Measurements from ENCODE around the gene ZMIZ1.

ZMIZ1 gene

GRCh38 chr10:79269969-79270368, 201.2 kb downstream of the ZMIZ1 start:
- Histone ChIP-seq H2BK5ac (ENCODE audit: low read depth, low read length, poor library complexity, severe bottlenecking) (no peak overlapping the region), H3K27me3 (ENCODE audit: control insufficient read depth in 1 of 2, insufficient read depth in 1 of 2, low read length in 2 of 2) (no peaks in the 10 kb centered on the region), H2BK12ac (ENCODE audit: low read length in 2 of 2) (peak overlapping the region in 1 of 2 experiments; percentile 17), H3K4ac (ENCODE audit: low read depth in 1 of 2, low read length in 2 of 2) (no peak overlapping the region), H3K18ac (ENCODE audit: low read depth in 1 of 2, low read length in 2 of 2) (peak overlapping the region in 1 of 2 experiments; percentile 95), H3K14ac (ENCODE audit: low read length in 2 of 2) (peak overlapping the region in 1 of 2 experiments; percentile 13), H4K91ac (ENCODE audit: low read length) (no peak overlapping the region), H3K4me3 (ENCODE audit: insufficient read depth in 1 of 2, low read depth in 1 of 2, low read length in 2 of 2) (no peak overlapping the region), H3K36me3 (ENCODE audit: control insufficient read depth in 1 of 2, insufficient read depth in 2 of 2, low read depth in 1 of 2, low read length in 2 of 2) (peaks cover 28 to 82% of the 10 kb centered on the region in 2 experiments), H2BK120ac (ENCODE audit: low read depth, low read length) (no peak overlapping the region), H3K23ac (ENCODE audit: low read length in 2 of 2) (peak overlapping the region in 1 of 2 experiments; percentile 29), H2AK5ac (ENCODE audit: low read length, severe bottlenecking) (no peak overlapping the region), H2AFZ (ENCODE audit: low read depth, low read length) (no peak overlapping the region), H3K9ac (ENCODE audit: low read length) (no peak overlapping the region), H3K4me2 (ENCODE audit: low read length, poor library complexity, severe bottlenecking) (no peak overlapping the region), H2BK15ac (ENCODE audit: low read depth, poor library complexity, severe bottlenecking) (no peak overlapping the region), H3K79me1 (replicated peaks; ENCODE audit: low read length, poor library complexity, severe bottlenecking) (peaks cover 51% of the 10 kb centered on the region), H4K8ac (ENCODE audit: low read length) (peak overlapping the region; percentile 1), H3K9me3 (ENCODE audit: control insufficient read depth, low read length) (no peaks in the 10 kb centered on the region), H3K27ac (ENCODE audit: low read length, poor library complexity, severe bottlenecking) (no peak overlapping the region), H3K4me1 (ENCODE audit: control insufficient read depth, insufficient read depth, low read depth, low read length) (peaks cover 58% of the 10 kb centered on the region)
- no peak for DNase-seq
- 96% methylated on average over 7 of the region's 7 CpGs for WGBS

GRCh38 chr10:79270466-79271246, 201.9 kb downstream of the ZMIZ1 start:
- Histone ChIP-seq H3K9ac (ENCODE audit: low read length) (no peak overlapping the region), H3K36me3 (ENCODE audit: control insufficient read depth in 1 of 2, insufficient read depth in 2 of 2, low read depth in 1 of 2, low read length in 2 of 2) (peaks cover 28 to 84% of the 10 kb centered on the region in 2 experiments), H3K4ac (ENCODE audit: low read depth in 1 of 2, low read length in 2 of 2) (no peak overlapping the region), H2BK12ac (ENCODE audit: low read length in 2 of 2) (peak overlapping the region in 1 of 2 experiments; percentile 67), H3K79me1 (replicated peaks; ENCODE audit: low read length, poor library complexity, severe bottlenecking) (peaks cover 55% of the 10 kb centered on the region), H2BK15ac (ENCODE audit: low read depth, poor library complexity, severe bottlenecking) (no peak overlapping the region), H2AK5ac (ENCODE audit: low read length, severe bottlenecking) (no peak overlapping the region), H3K14ac (ENCODE audit: low read length in 2 of 2) (no peak overlapping the region), H4K91ac (ENCODE audit: low read length) (no peak overlapping the region), H2BK5ac (ENCODE audit: low read depth, low read length, poor library complexity, severe bottlenecking) (no peak overlapping the region), H3K18ac (ENCODE audit: low read depth in 1 of 2, low read length in 2 of 2) (peak overlapping the region; percentile 26 to 49), H3K23ac (ENCODE audit: low read length in 2 of 2) (no peak overlapping the region), H3K4me2 (ENCODE audit: low read length, poor library complexity, severe bottlenecking) (no peak overlapping the region), H3K4me1 (ENCODE audit: control insufficient read depth, insufficient read depth, low read depth, low read length) (peaks cover 57% of the 10 kb centered on the region), H3K27me3 (ENCODE audit: control insufficient read depth in 1 of 2, insufficient read depth in 1 of 2, low read length in 2 of 2) (no peaks in the 10 kb centered on the region), H4K8ac (ENCODE audit: low read length) (peak overlapping the region; percentile 31), H2AFZ (ENCODE audit: low read depth, low read length) (no peak overlapping the region), H3K9me3 (ENCODE audit: control insufficient read depth, low read length) (no peaks in the 10 kb centered on the region), H3K27ac (ENCODE audit: low read length, poor library complexity, severe bottlenecking) (no peak overlapping the region), H2BK120ac (ENCODE audit: low read depth, low read length) (no peak overlapping the region), H3K4me3 (ENCODE audit: insufficient read depth in 1 of 2, low read depth in 1 of 2, low read length in 2 of 2) (no peak overlapping the region)
- 67% methylated on average over 16 of the region's 16 CpGs for WGBS
- DNase-seq: peak; percentile 46

GRCh38 chr10:79272353-79272752, 203.6 kb downstream of the ZMIZ1 start:
- H3K9me3 ChIP-seq (ENCODE audit: control insufficient read depth, low read length): no peaks in the 10 kb centered on the region
- H3K23ac ChIP-seq (ENCODE audit: low read length in 2 of 2): no peak overlapping the region
- H3K4ac ChIP-seq (ENCODE audit: low read depth in 1 of 2, low read length in 2 of 2): peak overlapping the region in 1 of 2 experiments; percentile 62
- H3K4me1 ChIP-seq (ENCODE audit: control insufficient read depth, insufficient read depth, low read depth, low read length): peaks cover 54% of the 10 kb centered on the region
- H4K8ac ChIP-seq (ENCODE audit: low read length): no peak overlapping the region
- no peak overlapping the region for H3K27ac ChIP-seq (ENCODE audit: low read length, poor library complexity, severe bottlenecking)
- H2BK12ac ChIP-seq (ENCODE audit: low read length in 2 of 2): no peak overlapping the region
- H3K4me2 ChIP-seq (ENCODE audit: low read length, poor library complexity, severe bottlenecking): no peak overlapping the region
- WGBS: 90% methylated on average over 13 of the region's 13 CpGs
- H3K9ac ChIP-seq (ENCODE audit: low read length): no peak overlapping the region
- peaks cover 68% of the 10 kb centered on the region for H3K79me1 ChIP-seq (replicated peaks; ENCODE audit: low read length, poor library complexity, severe bottlenecking)
- H2BK5ac ChIP-seq (ENCODE audit: low read depth, low read length, poor library complexity, severe bottlenecking): no peak overlapping the region
- no peak overlapping the region for H2BK15ac ChIP-seq (ENCODE audit: low read depth, poor library complexity, severe bottlenecking)
- H3K14ac ChIP-seq (ENCODE audit: low read length in 2 of 2): no peak overlapping the region
- no peak overlapping the region for H2BK120ac ChIP-seq (ENCODE audit: low read depth, low read length)
- no peaks in the 10 kb centered on the region for H3K27me3 ChIP-seq (ENCODE audit: control insufficient read depth in 1 of 2, insufficient read depth in 1 of 2, low read length in 2 of 2)
- peaks cover 41 to 92% of the 10 kb centered on the region in 2 experiments for H3K36me3 ChIP-seq (ENCODE audit: control insufficient read depth in 1 of 2, insufficient read depth in 2 of 2, low read depth in 1 of 2, low read length in 2 of 2)
- H2AFZ ChIP-seq (ENCODE audit: low read depth, low read length): no peak overlapping the region
- no peak for DNase-seq
- H2AK5ac ChIP-seq (ENCODE audit: low read length, severe bottlenecking): no peak overlapping the region
- H3K4me3 ChIP-seq (ENCODE audit: insufficient read depth in 1 of 2, low read depth in 1 of 2, low read length in 2 of 2): no peak overlapping the region
- peak overlapping the region in 1 of 2 experiments; percentile 1 for H3K18ac ChIP-seq (ENCODE audit: low read depth in 1 of 2, low read length in 2 of 2)
- no peak overlapping the region for H4K91ac ChIP-seq (ENCODE audit: low read length)

- Histone ChIP-seq H3K9ac (ENCODE audit: low read length) (no peak overlapping the region), H3K14ac (ENCODE audit: low read length in 2 of 2) (peak overlapping the region in 1 of 2 experiments; percentile 56), H3K4me3 (ENCODE audit: insufficient read depth in 1 of 2, low read depth in 1 of 2, low read length in 2 of 2) (no peak overlapping the region), H3K9me3 (ENCODE audit: control insufficient read depth, low read length) (no peaks in the 10 kb centered on the region), H2BK12ac (ENCODE audit: low read length in 2 of 2) (peak overlapping the region in 1 of 2 experiments; percentile 18), H3K4ac (ENCODE audit: low read depth in 1 of 2, low read length in 2 of 2) (peak overlapping the region in 1 of 2 experiments; percentile 57), H4K8ac (ENCODE audit: low read length) (no peak overlapping the region), H2BK5ac (ENCODE audit: low read depth, low read length, poor library complexity, severe bottlenecking) (no peak overlapping the region), H2AK5ac (ENCODE audit: low read length, severe bottlenecking) (no peak overlapping the region), H3K27ac (ENCODE audit: low read length, poor library complexity, severe bottlenecking) (no peak overlapping the region), H3K4me2 (ENCODE audit: low read length, poor library complexity, severe bottlenecking) (no peak overlapping the region), H4K91ac (ENCODE audit: low read length) (peak overlapping the region; percentile 73), H3K18ac (ENCODE audit: low read depth in 1 of 2, low read length in 2 of 2) (peak overlapping the region; percentile 45 to 72), H2BK15ac (ENCODE audit: low read depth, poor library complexity, severe bottlenecking) (no peak overlapping the region), H2AFZ (ENCODE audit: low read depth, low read length) (no peak overlapping the region), H3K27me3 (ENCODE audit: control insufficient read depth in 1 of 2, insufficient read depth in 1 of 2, low read length in 2 of 2) (no peaks in the 10 kb centered on the region), H3K23ac (ENCODE audit: low read length in 2 of 2) (no peak overlapping the region), H3K79me1 (replicated peaks; ENCODE audit: low read length, poor library complexity, severe bottlenecking) (peaks cover 71% of the 10 kb centered on the region), H3K4me1 (ENCODE audit: control insufficient read depth, insufficient read depth, low read depth, low read length) (peaks cover 45% of the 10 kb centered on the region), H3K36me3 (ENCODE audit: control insufficient read depth in 1 of 2, insufficient read depth in 2 of 2, low read depth in 1 of 2, low read length in 2 of 2) (peaks cover 50 to 94% of the 10 kb centered on the region in 2 experiments), H2BK120ac (ENCODE audit: low read depth, low read length) (no peak overlapping the region)
- DNase-seq: no peak
- WGBS: 92% methylated on average over 10 of the region's 10 CpGs
Observed at GRCh38 chr10:79273604-79274003, 204.8 kb downstream of the ZMIZ1 start.

Data from mesenchymal stem cell (in vitro differentiated cells and primary cell).